Activated T-helper 17 cell treated with anti-CD3 and anti-CD28 coated beads, Interleukin-2, amount 50 U/mL, for 72 hours (primary cell): ENCODE measurements around the gene ALS2. TPM values are rescaled to one million over a fixed set of nuclear protein-coding genes. Genes with fewer than 3 reads are reported as not detected.

Experiments
- ATAC-seq: fragments of 150-1000 bp; cut with Tn5 transposase; replicated peaks from 2 replicates; pipeline ENCODE4 v1.10.0; 2021; ENCODE audit warnings: mild to moderate bottlenecking, moderate library complexity
- H3K27ac Mint-ChIP-seq: one replicate; pipeline ENCODE4 v1.8.0; 2022; ENCODE audit warnings: mixed read lengths
- H3K27me3 Mint-ChIP-seq: one replicate; pipeline ENCODE4 v1.8.0; 2022; ENCODE audit warnings: mixed read lengths
- H3K36me3 Mint-ChIP-seq: one replicate; pipeline ENCODE4 v1.8.0; 2022; ENCODE audit warnings: low read depth, mild to moderate bottlenecking, mixed read lengths
- H3K4me1 Mint-ChIP-seq: one replicate; pipeline ENCODE4 v1.8.0; 2022; ENCODE audit warnings: mixed read lengths
- H3K4me3 Mint-ChIP-seq: one replicate; pipeline ENCODE4 v1.8.0; 2022; ENCODE audit warnings: mild to moderate bottlenecking, mixed read lengths
- H3K9me3 Mint-ChIP-seq: one replicate; pipeline ENCODE4 v1.8.0; 2022; ENCODE audit warnings: mixed read lengths
- total RNA-seq, 2 donors: library from RNA; stranded (reverse); gene quantifications; one replicate each; pipeline ENCODE4 v1.2.3, GENCODE V29; 2022

The ALS2 gene
- total RNA-seq, 2 donors from 2014 or later: 6.3 to 8.9 TPM

GRCh38 chr2:201660293-201660895, 120.3 kb downstream of the ALS2 start:
- Mint-ChIP-seq H3K4me1 (no peaks in the 10 kb centered on the region), H3K36me3 (no peaks in the 10 kb centered on the region), H3K27ac (no peak overlapping the region), H3K9me3 (no peaks in the 10 kb centered on the region), H3K4me3 (no peak overlapping the region), H3K27me3 (peaks cover 14% of the 10 kb centered on the region)
- ATAC-seq: no peak

- Mint-ChIP-seq H3K27me3 (peaks cover 27% of the 10 kb centered on the region), H3K36me3 (no peaks in the 10 kb centered on the region), H3K4me3 (no peak overlapping the region), H3K27ac (no peak overlapping the region), H3K4me1 (no peaks in the 10 kb centered on the region), H3K9me3 (no peaks in the 10 kb centered on the region)
- no peak for ATAC-seq
Observed at GRCh38 chr2:201656740-201657139, 124.0 kb downstream of the ALS2 start.

- Mint-ChIP-seq H3K4me3 (no peak overlapping the region), H3K27ac (no peak overlapping the region), H3K27me3 (peaks cover 27% of the 10 kb centered on the region), H3K4me1 (no peaks in the 10 kb centered on the region), H3K36me3 (no peaks in the 10 kb centered on the region), H3K9me3 (no peaks in the 10 kb centered on the region)
- no peak for ATAC-seq
Observed at GRCh38 chr2:201656102-201656501, 124.6 kb downstream of the ALS2 start.

GRCh38 chr2:201654616-201655384, 125.9 kb downstream of the ALS2 start:
- H3K36me3 Mint-ChIP-seq: no peaks in the 10 kb centered on the region
- H3K4me1 Mint-ChIP-seq: no peaks in the 10 kb centered on the region
- H3K9me3 Mint-ChIP-seq: no peaks in the 10 kb centered on the region
- H3K4me3 Mint-ChIP-seq: no peak overlapping the region
- H3K27ac Mint-ChIP-seq: no peak overlapping the region
- peaks cover 27% of the 10 kb centered on the region for H3K27me3 Mint-ChIP-seq
- ATAC-seq: no peak

- Mint-ChIP-seq H3K9me3 (no peaks in the 10 kb centered on the region), H3K36me3 (no peaks in the 10 kb centered on the region), H3K27me3 (peaks cover 24% of the 10 kb centered on the region), H3K27ac (no peak overlapping the region), H3K4me1 (no peaks in the 10 kb centered on the region), H3K4me3 (no peak overlapping the region)
- ATAC-seq: no peak
Observed at GRCh38 chr2:201653221-201653620, 127.5 kb downstream of the ALS2 start.

Other genes starting within 250 kb of the ALS2 start
- 10 to 100 TPM; 11.8 to 22.0 TPM for gene TMEM237, start 137.4 kb downstream of the ALS2 start, total RNA-seq
- gene MPP4, start 82.3 kb downstream of the ALS2 start, total RNA-seq: not detected
- gene CDK15, start 25.6 kb upstream of the ALS2 start, total RNA-seq: not detected